Stimulated activated CD4-positive, alpha-beta T cell treated with anti-CD3 and anti-CD28 coated beads, TNF-alpha, amount 100 ng/mL, for 48 hours (primary cell): Measurements from ENCODE around the gene PLEKHB1.
A peak's percentile ranks its signal among the peaks of the same experiment; 100 is the strongest.

ENCODE experiments used
- DNase-seq, 3 donors: peaks; one replicate each; pipeline ENCODE4 v3.0.0-alpha.2; 2020; ENCODE audit warnings: low read depth in 3 of 3

Gene PLEKHB1

GRCh38 chr11:73645972-73646631, at the start of gene PLEKHB1:
TSS of gene PLEKHB1 (plus strand) at chr11:73646581. CDS start at chr11:73646609, 28 bp downstream.
- DNase-seq, result no peak

GRCh38 chr11:73597336-73597955, 48.9 kb upstream of the PLEKHB1 start:
- DNase-seq, result peak in 1 of 3 donors; percentile 1

- peak; percentile 87 to 89 (median 88) for DNase-seq
Measured at GRCh38 chr11:73597956-73598718, 48.2 kb upstream of the PLEKHB1 start, which contains the start of gene FAM168A. TSS of gene FAM168A (minus strand) at chr11:73598112. CDS start at chr11:73468474, 129,638 bp downstream.

- DNase-seq, result no peak
Measured at GRCh38 chr11:73598719-73599379, 47.5 kb upstream of the PLEKHB1 start.

GRCh38 chr11:73612601-73613140, 33.7 kb upstream of the PLEKHB1 start:
- DNase-seq, result no peak

- DNase-seq, result no peak
Measured at GRCh38 chr11:73614591-73614990, 31.8 kb upstream of the PLEKHB1 start.

GRCh38 chr11:73622926-73623593, 23.3 kb upstream of the PLEKHB1 start:
- no peak for DNase-seq

- DNase-seq, result no peak
Measured at GRCh38 chr11:73623686-73624085, 22.7 kb upstream of the PLEKHB1 start.

- peak; percentile 38 to 44 (median 39) for DNase-seq
Measured at GRCh38 chr11:73625696-73626318, 20.6 kb upstream of the PLEKHB1 start.

GRCh38 chr11:73629907-73630306, 16.5 kb upstream of the PLEKHB1 start:
- DNase-seq, result no peak

- DNase-seq, result no peak
Measured at GRCh38 chr11:73632996-73633395, 13.4 kb upstream of the PLEKHB1 start.

GRCh38 chr11:73633999-73634398, 12.4 kb upstream of the PLEKHB1 start:
- DNase-seq, result no peak

GRCh38 chr11:73635721-73636120, 10.7 kb upstream of the PLEKHB1 start:
- DNase-seq, result no peak

- DNase-seq, result no peak
Measured at GRCh38 chr11:73636249-73636648, 10.1 kb upstream of the PLEKHB1 start.

- DNase-seq, result no peak
Measured at GRCh38 chr11:73637012-73637411, 9.4 kb upstream of the PLEKHB1 start.

GRCh38 chr11:73640592-73640991, 5.8 kb upstream of the PLEKHB1 start:
- no peak for DNase-seq

- DNase-seq, result no peak
Measured at GRCh38 chr11:73641668-73642067, 4.7 kb upstream of the PLEKHB1 start.

- DNase-seq, result no peak
Measured at GRCh38 chr11:73645121-73645969, 1.0 kb upstream of the PLEKHB1 start.

GRCh38 chr11:73647459-73648100, 1.2 kb downstream of the PLEKHB1 start:
- peak; percentile 77 to 87 (median 87) for DNase-seq
